Measurements from ENCODE around the gene ROBO4.

ROBO4 gene

DNA sequence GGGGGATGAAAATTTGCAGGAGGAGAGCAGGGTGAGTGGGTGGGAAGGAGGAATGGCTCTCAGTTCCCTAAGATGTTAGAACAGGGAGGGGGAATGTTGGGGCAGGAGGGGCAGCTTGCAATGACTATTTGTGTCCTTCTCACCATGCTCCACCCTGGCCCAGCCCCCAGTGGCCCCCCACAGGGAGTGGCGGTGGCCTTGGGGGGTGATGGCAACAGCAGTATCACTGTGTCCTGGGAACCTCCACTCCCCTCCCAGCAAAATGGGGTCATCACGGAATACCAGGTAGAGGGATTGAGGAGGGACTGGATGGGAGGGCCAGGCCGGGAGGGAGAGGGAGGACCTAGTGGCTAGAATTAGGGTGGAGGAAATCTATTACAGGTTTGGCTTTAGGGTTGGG is 22.3 kb downstream of the ROBO4 start (continued):
- no peak for TF ChIP-seq BACH2 (CRISPR knock-in tag; IDR thresholded peaks at IDR 0.05; ENCODE audit: borderline replicate concordance)
- TF ChIP-seq TCF4 (CRISPR knock-in tag; IDR thresholded peaks at IDR 0.05; ENCODE audit: borderline replicate concordance) = no peak
- TF ChIP-seq ZFP3 (CRISPR knock-in tag; IDR thresholded peaks at IDR 0.05) = no peak
- TF ChIP-seq ARNTL (CRISPR knock-in tag; IDR thresholded peaks at IDR 0.05; ENCODE audit: borderline replicate concordance, low read depth) = no peak

DNA sequence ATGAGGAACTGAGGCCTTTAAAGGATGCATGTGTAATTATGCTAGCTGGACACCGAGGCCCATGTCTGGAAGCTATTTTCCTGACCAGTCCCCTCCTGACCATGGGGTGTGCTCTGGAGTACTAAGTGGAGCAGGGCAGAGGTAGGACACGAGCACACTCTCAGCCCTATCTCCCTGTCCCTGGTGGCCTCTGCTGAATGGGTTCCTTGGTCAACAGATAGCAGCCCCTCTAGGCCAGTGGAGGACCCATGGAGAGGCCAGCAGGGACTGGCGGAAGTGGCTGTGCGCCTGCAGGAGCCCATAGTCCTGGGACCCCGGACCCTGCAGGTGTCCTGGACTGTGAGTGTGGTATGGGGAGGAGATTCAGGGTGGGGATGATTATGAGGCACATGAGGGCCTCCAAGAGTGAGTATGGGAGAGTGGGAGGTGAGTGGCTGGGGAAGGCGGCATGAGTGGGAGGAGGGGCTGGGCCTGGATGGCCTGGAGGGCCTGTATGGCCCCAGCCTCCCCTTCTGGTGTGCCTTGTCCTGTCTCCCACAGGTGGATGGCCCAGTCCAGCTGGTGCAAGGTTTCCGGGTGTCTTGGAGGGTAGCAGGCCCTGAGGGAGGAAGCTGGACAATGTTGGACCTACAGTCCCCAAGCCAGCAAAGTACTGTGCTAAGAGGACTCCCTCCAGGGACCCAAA is 23.0 kb downstream of the ROBO4 start:
- ATAC-seq = no peak
- TF ChIP-seq ESRRG (CRISPR knock-in tag; IDR thresholded peaks at IDR 0.05) (no peak), ZNF8 (CRISPR knock-in tag; IDR thresholded peaks at IDR 0.05) (no peak), ZNF70 (CRISPR knock-in tag; IDR thresholded peaks at IDR 0.05) (no peak), CSDC2 (CRISPR knock-in tag; IDR thresholded peaks at IDR 0.05) (no peak), TOX (CRISPR knock-in tag; IDR thresholded peaks at IDR 0.05; ENCODE audit: borderline replicate concordance) (no peak), OSR1 (CRISPR knock-in tag; IDR thresholded peaks at IDR 0.05) (no peak), ARNTL (CRISPR knock-in tag; IDR thresholded peaks at IDR 0.05; ENCODE audit: borderline replicate concordance, low read depth) (no peak), ZFP3 (CRISPR knock-in tag; IDR thresholded peaks at IDR 0.05) (no peak), PPARA (CRISPR knock-in tag; IDR thresholded peaks at IDR 0.05; ENCODE audit: borderline replicate concordance) (no peak), ZC3H10 (CRISPR knock-in tag; IDR thresholded peaks at IDR 0.05) (no peak)
- TF ChIP-seq, protein P1, sequence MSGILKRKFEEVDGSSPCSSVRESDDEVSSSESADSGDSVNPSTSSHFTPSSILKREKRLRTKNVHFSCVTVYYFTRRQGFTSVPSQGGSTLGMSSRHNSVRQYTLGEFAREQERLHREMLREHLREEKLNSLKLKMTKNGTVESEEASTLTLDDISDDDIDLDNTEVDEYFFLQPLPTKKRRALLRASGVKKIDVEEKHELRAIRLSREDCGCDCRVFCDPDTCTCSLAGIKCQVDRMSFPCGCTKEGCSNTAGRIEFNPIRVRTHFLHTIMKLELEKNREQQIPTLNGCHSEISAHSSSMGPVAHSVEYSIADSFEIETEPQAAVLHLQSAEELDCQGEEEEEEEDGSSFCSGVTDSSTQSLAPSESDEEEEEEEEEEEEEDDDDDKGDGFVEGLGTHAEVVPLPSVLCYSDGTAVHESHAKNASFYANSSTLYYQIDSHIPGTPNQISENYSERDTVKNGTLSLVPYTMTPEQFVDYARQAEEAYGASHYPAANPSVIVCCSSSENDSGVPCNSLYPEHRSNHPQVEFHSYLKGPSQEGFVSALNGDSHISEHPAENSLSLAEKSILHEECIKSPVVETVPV (CRISPR knock-in tag; IDR thresholded peaks at IDR 0.05) = no peak
- TF ChIP-seq, protein P2, sequence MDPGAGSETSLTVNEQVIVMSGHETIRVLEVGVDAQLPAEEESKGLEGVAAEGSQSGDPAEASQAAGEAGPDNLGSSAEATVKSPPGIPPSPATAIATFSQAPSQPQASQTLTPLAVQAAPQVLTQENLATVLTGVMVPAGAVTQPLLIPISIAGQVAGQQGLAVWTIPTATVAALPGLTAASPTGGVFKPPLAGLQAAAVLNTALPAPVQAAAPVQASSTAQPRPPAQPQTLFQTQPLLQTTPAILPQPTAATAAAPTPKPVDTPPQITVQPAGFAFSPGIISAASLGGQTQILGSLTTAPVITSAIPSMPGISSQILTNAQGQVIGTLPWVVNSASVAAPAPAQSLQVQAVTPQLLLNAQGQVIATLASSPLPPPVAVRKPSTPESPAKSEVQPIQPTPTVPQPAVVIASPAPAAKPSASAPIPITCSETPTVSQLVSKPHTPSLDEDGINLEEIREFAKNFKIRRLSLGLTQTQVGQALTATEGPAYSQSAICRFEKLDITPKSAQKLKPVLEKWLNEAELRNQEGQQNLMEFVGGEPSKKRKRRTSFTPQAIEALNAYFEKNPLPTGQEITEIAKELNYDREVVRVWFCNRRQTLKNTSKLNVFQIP (CRISPR knock-in tag; IDR thresholded peaks at IDR 0.05; ENCODE audit: borderline replicate concordance, low read depth) = no peak

DNA sequence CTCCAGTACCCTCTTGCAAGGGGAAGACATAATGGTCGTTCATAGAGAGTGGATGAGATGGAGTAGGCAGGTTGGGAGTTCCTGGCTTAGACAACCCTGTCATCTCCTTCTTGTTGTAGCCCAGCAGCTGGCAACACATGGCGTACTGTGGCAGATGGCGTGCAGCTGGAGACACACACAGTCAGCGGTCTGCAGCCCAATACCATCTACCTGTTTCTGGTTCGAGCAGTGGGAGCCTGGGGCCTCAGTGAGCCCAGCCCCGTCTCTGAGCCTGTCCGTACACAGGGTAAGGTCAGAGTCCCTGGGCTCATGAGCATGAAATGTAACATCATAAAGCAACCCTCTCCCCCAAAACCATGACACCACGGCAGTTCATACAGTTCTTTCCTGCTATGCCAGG is 23.7 kb downstream of the ROBO4 start:
- TF ChIP-seq ISL1 (CRISPR knock-in tag; IDR thresholded peaks at IDR 0.05) (no peak), TOX (CRISPR knock-in tag; IDR thresholded peaks at IDR 0.05; ENCODE audit: borderline replicate concordance) (no peak), ARNTL (CRISPR knock-in tag; IDR thresholded peaks at IDR 0.05; ENCODE audit: borderline replicate concordance, low read depth) (no peak), ZC3H10 (CRISPR knock-in tag; IDR thresholded peaks at IDR 0.05) (no peak), ZFP3 (CRISPR knock-in tag; IDR thresholded peaks at IDR 0.05) (no peak), ZFP30 (CRISPR knock-in tag; IDR thresholded peaks at IDR 0.05) (no peak), ZNF8 (CRISPR knock-in tag; IDR thresholded peaks at IDR 0.05) (no peak), ESRRG (CRISPR knock-in tag; IDR thresholded peaks at IDR 0.05) (no peak), PPARA (CRISPR knock-in tag; IDR thresholded peaks at IDR 0.05; ENCODE audit: borderline replicate concordance) (no peak), ZNF565 (CRISPR knock-in tag; conservative IDR thresholded peaks at IDR 0.05; ENCODE audit: low read depth) (no peak), CSDC2 (CRISPR knock-in tag; IDR thresholded peaks at IDR 0.05) (no peak), RARB (CRISPR knock-in tag; IDR thresholded peaks at IDR 0.05) (no peak), OSR1 (CRISPR knock-in tag; IDR thresholded peaks at IDR 0.05) (no peak), TCF4 (CRISPR knock-in tag; IDR thresholded peaks at IDR 0.05; ENCODE audit: borderline replicate concordance) (no peak)
- TF ChIP-seq, protein P3, sequence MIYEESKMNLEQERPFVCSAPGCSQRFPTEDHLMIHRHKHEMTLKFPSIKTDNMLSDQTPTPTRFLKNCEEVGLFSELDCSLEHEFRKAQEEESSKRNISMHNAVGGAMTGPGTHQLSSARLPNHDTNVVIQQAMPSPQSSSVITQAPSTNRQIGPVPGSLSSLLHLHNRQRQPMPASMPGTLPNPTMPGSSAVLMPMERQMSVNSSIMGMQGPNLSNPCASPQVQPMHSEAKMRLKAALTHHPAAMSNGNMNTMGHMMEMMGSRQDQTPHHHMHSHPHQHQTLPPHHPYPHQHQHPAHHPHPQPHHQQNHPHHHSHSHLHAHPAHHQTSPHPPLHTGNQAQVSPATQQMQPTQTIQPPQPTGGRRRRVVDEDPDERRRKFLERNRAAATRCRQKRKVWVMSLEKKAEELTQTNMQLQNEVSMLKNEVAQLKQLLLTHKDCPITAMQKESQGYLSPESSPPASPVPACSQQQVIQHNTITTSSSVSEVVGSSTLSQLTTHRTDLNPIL (CRISPR knock-in tag; IDR thresholded peaks at IDR 0.05; ENCODE audit: low read depth) = no peak
- TF ChIP-seq, protein P4, sequence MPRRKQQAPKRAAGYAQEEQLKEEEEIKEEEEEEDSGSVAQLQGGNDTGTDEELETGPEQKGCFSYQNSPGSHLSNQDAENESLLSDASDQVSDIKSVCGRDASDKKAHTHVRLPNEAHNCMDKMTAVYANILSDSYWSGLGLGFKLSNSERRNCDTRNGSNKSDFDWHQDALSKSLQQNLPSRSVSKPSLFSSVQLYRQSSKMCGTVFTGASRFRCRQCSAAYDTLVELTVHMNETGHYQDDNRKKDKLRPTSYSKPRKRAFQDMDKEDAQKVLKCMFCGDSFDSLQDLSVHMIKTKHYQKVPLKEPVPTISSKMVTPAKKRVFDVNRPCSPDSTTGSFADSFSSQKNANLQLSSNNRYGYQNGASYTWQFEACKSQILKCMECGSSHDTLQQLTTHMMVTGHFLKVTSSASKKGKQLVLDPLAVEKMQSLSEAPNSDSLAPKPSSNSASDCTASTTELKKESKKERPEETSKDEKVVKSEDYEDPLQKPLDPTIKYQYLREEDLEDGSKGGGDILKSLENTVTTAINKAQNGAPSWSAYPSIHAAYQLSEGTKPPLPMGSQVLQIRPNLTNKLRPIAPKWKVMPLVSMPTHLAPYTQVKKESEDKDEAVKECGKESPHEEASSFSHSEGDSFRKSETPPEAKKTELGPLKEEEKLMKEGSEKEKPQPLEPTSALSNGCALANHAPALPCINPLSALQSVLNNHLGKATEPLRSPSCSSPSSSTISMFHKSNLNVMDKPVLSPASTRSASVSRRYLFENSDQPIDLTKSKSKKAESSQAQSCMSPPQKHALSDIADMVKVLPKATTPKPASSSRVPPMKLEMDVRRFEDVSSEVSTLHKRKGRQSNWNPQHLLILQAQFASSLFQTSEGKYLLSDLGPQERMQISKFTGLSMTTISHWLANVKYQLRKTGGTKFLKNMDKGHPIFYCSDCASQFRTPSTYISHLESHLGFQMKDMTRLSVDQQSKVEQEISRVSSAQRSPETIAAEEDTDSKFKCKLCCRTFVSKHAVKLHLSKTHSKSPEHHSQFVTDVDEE (CRISPR knock-in tag; IDR thresholded peaks at IDR 0.05) = no peak
- TF ChIP-seq, protein P5, sequence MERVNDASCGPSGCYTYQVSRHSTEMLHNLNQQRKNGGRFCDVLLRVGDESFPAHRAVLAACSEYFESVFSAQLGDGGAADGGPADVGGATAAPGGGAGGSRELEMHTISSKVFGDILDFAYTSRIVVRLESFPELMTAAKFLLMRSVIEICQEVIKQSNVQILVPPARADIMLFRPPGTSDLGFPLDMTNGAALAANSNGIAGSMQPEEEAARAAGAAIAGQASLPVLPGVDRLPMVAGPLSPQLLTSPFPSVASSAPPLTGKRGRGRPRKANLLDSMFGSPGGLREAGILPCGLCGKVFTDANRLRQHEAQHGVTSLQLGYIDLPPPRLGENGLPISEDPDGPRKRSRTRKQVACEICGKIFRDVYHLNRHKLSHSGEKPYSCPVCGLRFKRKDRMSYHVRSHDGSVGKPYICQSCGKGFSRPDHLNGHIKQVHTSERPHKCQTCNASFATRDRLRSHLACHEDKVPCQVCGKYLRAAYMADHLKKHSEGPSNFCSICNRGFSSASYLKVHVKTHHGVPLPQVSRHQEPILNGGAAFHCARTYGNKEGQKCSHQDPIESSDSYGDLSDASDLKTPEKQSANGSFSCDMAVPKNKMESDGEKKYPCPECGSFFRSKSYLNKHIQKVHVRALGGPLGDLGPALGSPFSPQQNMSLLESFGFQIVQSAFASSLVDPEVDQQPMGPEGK (CRISPR knock-in tag; IDR thresholded peaks at IDR 0.05; ENCODE audit: borderline replicate concordance) = no peak
- TF ChIP-seq, protein P2 (CRISPR knock-in tag; IDR thresholded peaks at IDR 0.05; ENCODE audit: borderline replicate concordance, low read depth) = no peak
- TF ChIP-seq, protein P1 (CRISPR knock-in tag; IDR thresholded peaks at IDR 0.05) = no peak
- no peak for ATAC-seq

Data from SK-N-SH treated with all-trans-retinoic acid at 6 μM for 48 hours (cell line).